Tibial nerve (tissue), 3 donors: ENCODE results near the gene GBP2.

Experiments
- POLR2A ChIP-seq, 2 donors: fragments of 450-650 bp; IDR thresholded peaks; one replicate each; pipeline ENCODE4 v1.6.1; 2017; ENCODE audit warnings: antibody characterized with exemption in 2 of 2, mild to moderate bottlenecking in 2 of 2, moderate library complexity in 2 of 2
- TF ChIP-seq, protein P1 (sequence below), 5 experiments: fragments of 200-600 bp in 3 of 5; fragments of 450-650 bp in 2 of 5; sonication (generic) in 3 of 5; IDR thresholded peaks; one replicate each; pipeline ENCODE4 v1.5.1; 2016 to 2019; ENCODE audit warnings: antibody characterized with exemption in 5 of 5, mild to moderate bottlenecking in 3 of 5, moderate library complexity in 2 of 5

- TF ChIP-seq, protein P1, sequence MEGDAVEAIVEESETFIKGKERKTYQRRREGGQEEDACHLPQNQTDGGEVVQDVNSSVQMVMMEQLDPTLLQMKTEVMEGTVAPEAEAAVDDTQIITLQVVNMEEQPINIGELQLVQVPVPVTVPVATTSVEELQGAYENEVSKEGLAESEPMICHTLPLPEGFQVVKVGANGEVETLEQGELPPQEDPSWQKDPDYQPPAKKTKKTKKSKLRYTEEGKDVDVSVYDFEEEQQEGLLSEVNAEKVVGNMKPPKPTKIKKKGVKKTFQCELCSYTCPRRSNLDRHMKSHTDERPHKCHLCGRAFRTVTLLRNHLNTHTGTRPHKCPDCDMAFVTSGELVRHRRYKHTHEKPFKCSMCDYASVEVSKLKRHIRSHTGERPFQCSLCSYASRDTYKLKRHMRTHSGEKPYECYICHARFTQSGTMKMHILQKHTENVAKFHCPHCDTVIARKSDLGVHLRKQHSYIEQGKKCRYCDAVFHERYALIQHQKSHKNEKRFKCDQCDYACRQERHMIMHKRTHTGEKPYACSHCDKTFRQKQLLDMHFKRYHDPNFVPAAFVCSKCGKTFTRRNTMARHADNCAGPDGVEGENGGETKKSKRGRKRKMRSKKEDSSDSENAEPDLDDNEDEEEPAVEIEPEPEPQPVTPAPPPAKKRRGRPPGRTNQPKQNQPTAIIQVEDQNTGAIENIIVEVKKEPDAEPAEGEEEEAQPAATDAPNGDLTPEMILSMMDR (IDR thresholded peaks at IDR 0.05) = no peak
- no peak for TF ChIP-seq POLR2A (IDR thresholded peaks at IDR 0.05)
Measured at GRCh38 chr1:89151047-89151446, 25.1 kb upstream of the GBP2 start.
